ENCODE measurements around the gene RTN4R.
A peak's percentile ranks its signal among the peaks of the same experiment; 100 is the strongest.

RTN4R gene

GRCh38 chr22:20238536-20238900 lies 29.6 kb downstream of the RTN4R start:
- TF ChIP-seq CTCF (IDR thresholded peaks at IDR 0.05; ENCODE audit: low read depth, low read length) = peak; percentile 24
- no peak for DNase-seq (ENCODE audit: extremely low read depth, low read depth)

GRCh38 chr22:20237480-20238440 lies 30.4 kb downstream of the RTN4R start:
- no peak for TF ChIP-seq CTCF (IDR thresholded peaks at IDR 0.05; ENCODE audit: low read depth, low read length)
- DNase-seq (ENCODE audit: extremely low read depth, low read depth) = no peak

GRCh38 chr22:20236052-20236717 lies 31.9 kb downstream of the RTN4R start:
- DNase-seq (ENCODE audit: extremely low read depth, low read depth) = no peak
- no peak for TF ChIP-seq CTCF (IDR thresholded peaks at IDR 0.05; ENCODE audit: low read depth, low read length)

GRCh38 chr22:20235389-20235991 lies 32.6 kb downstream of the RTN4R start:
- no peak for DNase-seq (ENCODE audit: extremely low read depth, low read depth)
- no peak for TF ChIP-seq CTCF (IDR thresholded peaks at IDR 0.05; ENCODE audit: low read depth, low read length)

- no peak for DNase-seq (ENCODE audit: extremely low read depth, low read depth)
- TF ChIP-seq CTCF (IDR thresholded peaks at IDR 0.05; ENCODE audit: low read depth, low read length) = no peak
Measured at GRCh38 chr22:20234760-20235388, 33.2 kb downstream of the RTN4R start.

- DNase-seq (ENCODE audit: extremely low read depth, low read depth) = no peak
- TF ChIP-seq CTCF (IDR thresholded peaks at IDR 0.05; ENCODE audit: low read depth, low read length) = no peak
Measured at GRCh38 chr22:20234314-20234682, 33.8 kb downstream of the RTN4R start.

Measured in AG09319 (cell line).